ENCODE data around the gene TRPM4. TPM values are rescaled to one million over a fixed set of nuclear protein-coding genes. Genes with fewer than 3 reads are reported as not detected.
"Not testable (repeated sequence)": the region's sequence is repeated elsewhere in the genome, so short reads cannot be mapped to it uniquely, and the experiment has no call there.

The TRPM4 gene
- total RNA-seq, 2 donors from 2014 or later, result 0.25 TPM; not detected in 1

DNA sequence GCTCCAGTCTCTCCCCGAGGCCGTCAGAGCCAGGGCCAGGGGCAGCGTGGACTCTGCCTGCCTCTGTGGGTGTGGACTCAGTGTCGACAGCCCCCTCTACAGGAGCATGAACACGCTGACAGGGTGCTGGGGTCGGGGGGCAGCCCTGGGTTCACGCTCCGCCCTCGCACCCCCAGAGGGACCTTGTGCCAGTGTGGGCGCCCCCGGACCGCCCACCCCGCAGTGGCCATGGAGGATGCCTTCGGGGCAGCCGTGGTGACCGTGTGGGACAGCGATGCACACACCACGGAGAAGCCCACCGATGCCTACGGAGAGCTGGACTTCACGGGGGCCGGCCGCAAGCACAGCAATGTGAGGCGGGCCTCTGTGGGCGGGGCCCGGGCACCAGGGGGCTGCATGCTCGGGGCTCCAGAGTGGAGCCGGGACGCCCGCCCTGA, 8.3 kb downstream of the TRPM4 start:
- H3K9me3 ChIP-seq (ENCODE audit: control insufficient read depth, low read length, poor library complexity, severe bottlenecking), result no peaks in the 10 kb centered on the region
- no peaks in the 10 kb centered on the region for H3K4me1 Mint-ChIP-seq
- ATAC-seq, result no peak
- H3K4me3 Mint-ChIP-seq, result no peak overlapping the region
- DNase-seq, result no peak
- peaks cover 27% of the 10 kb centered on the region for H3K27me3 Mint-ChIP-seq
- H3K36me3 Mint-ChIP-seq (ENCODE audit: low read depth), result peaks cover 1% of the 10 kb centered on the region
- no peak overlapping the region for H3K27ac Mint-ChIP-seq

DNA sequence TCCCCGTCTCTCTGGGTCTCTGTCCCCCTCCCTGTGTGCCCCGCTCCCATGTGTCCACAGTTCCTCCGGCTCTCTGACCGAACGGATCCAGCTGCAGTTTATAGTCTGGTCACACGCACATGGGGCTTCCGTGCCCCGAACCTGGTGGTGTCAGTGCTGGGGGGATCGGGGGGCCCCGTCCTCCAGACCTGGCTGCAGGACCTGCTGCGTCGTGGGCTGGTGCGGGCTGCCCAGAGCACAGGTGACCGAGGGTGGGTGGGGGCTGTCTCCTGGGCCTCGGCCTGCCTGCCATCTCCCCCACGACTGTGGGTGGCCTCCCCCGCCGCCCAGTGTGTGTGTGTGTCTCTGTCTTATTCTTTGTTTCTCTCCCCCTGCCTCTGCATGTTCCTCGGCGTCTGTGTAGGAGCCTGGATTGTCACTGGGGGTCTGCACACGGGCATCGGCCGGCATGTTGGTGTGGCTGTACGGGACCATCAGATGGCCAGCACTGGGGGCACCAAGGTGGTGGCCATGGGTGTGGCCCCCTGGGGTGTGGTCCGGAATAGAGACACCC, 10.3 kb downstream of the TRPM4 start:
- DNase-seq (no peak), ATAC-seq (no peak)
- Mint-ChIP-seq H3K27ac (no peak overlapping the region), H3K27me3 (peaks cover 28% of the 10 kb centered on the region), H3K4me1 (no peaks in the 10 kb centered on the region), H3K36me3 (ENCODE audit: low read depth) (no peaks in the 10 kb centered on the region), H3K4me3 (no peak overlapping the region)
- H3K9me3 ChIP-seq (ENCODE audit: control insufficient read depth, low read length, poor library complexity, severe bottlenecking), result no peaks in the 10 kb centered on the region

- Mint-ChIP-seq H3K27me3 (peaks cover 28% of the 10 kb centered on the region), H3K4me1 (no peaks in the 10 kb centered on the region), H3K36me3 (ENCODE audit: low read depth) (no peaks in the 10 kb centered on the region), H3K27ac (no peak overlapping the region), H3K4me3 (no peak overlapping the region)
- ATAC-seq, result no peak
- no peaks in the 10 kb centered on the region for H3K9me3 ChIP-seq (ENCODE audit: control insufficient read depth, low read length, poor library complexity, severe bottlenecking)
- no peak for DNase-seq
Observed at GRCh38 chr19:49168421-49168820, 10.8 kb downstream of the TRPM4 start.

DNA sequence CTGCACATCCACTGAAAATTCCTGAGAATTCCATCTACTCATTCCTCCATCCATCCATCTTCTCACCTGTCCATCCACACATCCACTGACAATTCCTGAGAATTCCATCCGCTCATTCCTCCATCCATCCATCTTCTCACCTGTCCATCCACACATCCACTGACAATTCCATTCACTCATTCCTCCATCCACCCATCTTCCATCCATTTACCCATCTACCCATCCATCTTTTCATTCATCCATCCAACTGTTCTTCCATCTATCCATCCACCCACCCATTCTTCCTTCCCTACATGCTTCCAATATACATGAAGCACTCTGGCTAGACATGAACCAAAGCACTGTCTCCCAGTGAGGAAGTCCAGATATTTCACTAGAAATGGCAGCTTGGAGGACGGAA, 15.6 kb downstream of the TRPM4 start:
- H3K4me1 Mint-ChIP-seq, result peaks cover 2% of the 10 kb centered on the region
- H3K27ac Mint-ChIP-seq, result no peak overlapping the region
- no peaks in the 10 kb centered on the region for H3K9me3 ChIP-seq (ENCODE audit: control insufficient read depth, low read length, poor library complexity, severe bottlenecking)
- ATAC-seq, result no peak
- H3K36me3 Mint-ChIP-seq (ENCODE audit: low read depth), result no peaks in the 10 kb centered on the region
- H3K4me3 Mint-ChIP-seq, result no peak overlapping the region
- peaks cover 15% of the 10 kb centered on the region for H3K27me3 Mint-ChIP-seq
- no peak for DNase-seq

GRCh38 chr19:49180659-49181058, 23.1 kb downstream of the TRPM4 start:
- no peaks in the 10 kb centered on the region for H3K9me3 ChIP-seq (ENCODE audit: control insufficient read depth, low read length, poor library complexity, severe bottlenecking)
- no peaks in the 10 kb centered on the region for H3K27me3 Mint-ChIP-seq
- H3K4me3 Mint-ChIP-seq, result no peak overlapping the region
- no peak overlapping the region for H3K27ac Mint-ChIP-seq
- DNase-seq (no peak), ATAC-seq (no peak)
- H3K4me1 Mint-ChIP-seq, result peaks cover 2% of the 10 kb centered on the region
- H3K36me3 Mint-ChIP-seq (ENCODE audit: low read depth), result no peaks in the 10 kb centered on the region

- H3K27ac Mint-ChIP-seq; H3K4me1 Mint-ChIP-seq; ATAC-seq; DNase-seq; H3K27me3 Mint-ChIP-seq; H3K36me3 Mint-ChIP-seq (ENCODE audit: low read depth); H3K9me3 ChIP-seq (ENCODE audit: control insufficient read depth, low read length, poor library complexity, severe bottlenecking); H3K4me3 Mint-ChIP-seq: not testable (repeated sequence)
Observed at GRCh38 chr19:49182010-49182847, 24.6 kb downstream of the TRPM4 start.

GRCh38 chr19:49182848-49183375, 25.3 kb downstream of the TRPM4 start:
- Mint-ChIP-seq H3K27me3 (peaks cover 6% of the 10 kb centered on the region), H3K4me3 (no peak overlapping the region), H3K4me1 (no peaks in the 10 kb centered on the region), H3K27ac (no peak overlapping the region), H3K36me3 (ENCODE audit: low read depth) (no peaks in the 10 kb centered on the region)
- ATAC-seq, result no peak
- no peak for DNase-seq
- no peaks in the 10 kb centered on the region for H3K9me3 ChIP-seq (ENCODE audit: control insufficient read depth, low read length, poor library complexity, severe bottlenecking)

- no peaks in the 10 kb centered on the region for H3K9me3 ChIP-seq (ENCODE audit: control insufficient read depth, low read length, poor library complexity, severe bottlenecking)
- Mint-ChIP-seq H3K4me1 (peaks cover 10% of the 10 kb centered on the region), H3K4me3 (no peak overlapping the region), H3K36me3 (ENCODE audit: low read depth) (no peaks in the 10 kb centered on the region), H3K27ac (no peak overlapping the region), H3K27me3 (peaks cover 6% of the 10 kb centered on the region)
- ATAC-seq (no peak), DNase-seq (no peak)
Observed at GRCh38 chr19:49186108-49186507, 28.5 kb downstream of the TRPM4 start.

- peaks cover 6% of the 10 kb centered on the region for H3K27me3 Mint-ChIP-seq
- no peak overlapping the region for H3K27ac Mint-ChIP-seq
- H3K36me3 Mint-ChIP-seq (ENCODE audit: low read depth), result no peaks in the 10 kb centered on the region
- ATAC-seq (no peak), DNase-seq (no peak)
- peaks cover 10% of the 10 kb centered on the region for H3K4me1 Mint-ChIP-seq
- H3K4me3 Mint-ChIP-seq, result no peak overlapping the region
- H3K9me3 ChIP-seq (ENCODE audit: control insufficient read depth, low read length, poor library complexity, severe bottlenecking), result no peaks in the 10 kb centered on the region
Observed at GRCh38 chr19:49188626-49189200, 31.1 kb downstream of the TRPM4 start.

DNA sequence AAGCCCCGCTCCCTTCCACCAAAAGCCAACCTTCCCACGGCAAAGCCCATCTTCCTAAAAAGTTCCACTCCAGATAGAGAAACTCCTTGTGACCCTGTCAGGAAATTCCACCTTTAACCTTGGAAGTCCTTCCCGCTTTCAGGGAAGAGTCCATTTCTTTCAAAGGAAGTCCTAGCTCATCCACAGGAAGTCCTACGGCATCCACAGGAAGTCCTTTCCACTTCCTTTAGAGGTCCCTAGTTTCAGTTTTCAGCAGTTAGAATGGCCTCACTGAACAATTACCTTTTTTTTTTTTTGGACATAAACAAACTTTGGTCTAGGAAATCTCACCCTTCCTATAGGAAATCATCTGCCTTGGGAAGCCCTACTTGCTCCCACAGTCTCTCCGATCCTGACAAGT, 31.7 kb downstream of the TRPM4 start:
- Mint-ChIP-seq H3K27ac (no peak overlapping the region), H3K4me3 (no peak overlapping the region), H3K36me3 (ENCODE audit: low read depth) (no peaks in the 10 kb centered on the region), H3K27me3 (peaks cover 6% of the 10 kb centered on the region), H3K4me1 (peaks cover 13% of the 10 kb centered on the region)
- DNase-seq (no peak), ATAC-seq (no peak)
- no peaks in the 10 kb centered on the region for H3K9me3 ChIP-seq (ENCODE audit: control insufficient read depth, low read length, poor library complexity, severe bottlenecking)

DNA sequence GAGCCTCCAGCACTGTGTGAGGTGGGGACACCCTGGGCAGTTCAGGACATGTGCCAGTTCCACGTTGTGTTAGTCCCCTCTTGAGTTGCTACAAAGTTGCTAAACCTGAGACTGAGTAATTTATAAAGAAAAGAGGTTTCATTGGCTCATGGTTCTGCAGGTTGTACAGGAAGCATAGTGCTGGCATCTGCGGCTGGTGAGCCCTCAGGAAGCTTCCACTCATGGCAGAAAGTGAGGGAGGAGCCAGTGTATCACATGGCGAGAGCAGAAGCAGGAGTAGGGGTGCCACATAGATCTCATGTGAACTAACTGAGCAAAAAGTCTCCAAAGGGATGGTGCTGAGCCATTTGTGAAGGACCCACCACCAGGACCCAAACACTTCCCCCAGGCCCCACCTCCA, 33.2 kb downstream of the TRPM4 start:
- Mint-ChIP-seq H3K27me3 (peaks cover 6% of the 10 kb centered on the region), H3K4me3 (no peak overlapping the region), H3K27ac (no peak overlapping the region), H3K4me1 (peaks cover 13% of the 10 kb centered on the region), H3K36me3 (ENCODE audit: low read depth) (no peaks in the 10 kb centered on the region)
- no peaks in the 10 kb centered on the region for H3K9me3 ChIP-seq (ENCODE audit: control insufficient read depth, low read length, poor library complexity, severe bottlenecking)
- ATAC-seq (no peak), DNase-seq (no peak)

DNA sequence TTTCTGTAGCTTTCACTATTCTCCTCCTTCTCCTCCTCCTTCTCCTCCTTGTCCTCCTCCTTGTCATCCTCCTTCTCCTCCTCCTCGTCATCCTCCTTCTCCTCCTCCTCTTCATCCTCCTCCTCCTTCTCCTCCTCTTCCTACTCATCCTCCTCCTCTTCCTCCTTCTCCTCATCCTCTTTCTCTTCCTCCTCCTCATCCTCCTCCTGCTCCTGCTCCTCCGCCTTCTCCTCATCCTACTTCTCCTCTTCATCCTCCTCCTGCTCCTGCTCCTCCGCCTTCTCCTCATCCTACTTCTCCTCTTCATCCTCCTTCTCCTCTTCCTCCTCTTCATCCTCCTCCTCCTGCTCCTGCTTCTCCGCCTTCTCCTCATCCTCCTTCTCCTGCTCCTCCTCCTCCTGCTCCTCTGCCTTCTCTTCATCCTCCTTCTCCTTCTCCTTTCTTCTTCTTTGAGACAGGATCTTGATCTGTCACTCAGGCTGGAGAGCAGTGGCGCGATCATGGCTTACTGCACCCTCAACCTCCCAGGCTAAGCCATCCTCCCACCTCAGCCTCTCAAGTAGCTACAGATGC, 36.3 kb downstream of the TRPM4 start:
- no peaks in the 10 kb centered on the region for H3K9me3 ChIP-seq (ENCODE audit: control insufficient read depth, low read length, poor library complexity, severe bottlenecking)
- DNase-seq (no peak), ATAC-seq (no peak)
- peaks cover 1% of the 10 kb centered on the region for H3K27me3 Mint-ChIP-seq
- H3K4me1 Mint-ChIP-seq, result peaks cover 13% of the 10 kb centered on the region
- H3K4me3 Mint-ChIP-seq, result no peak overlapping the region
- no peaks in the 10 kb centered on the region for H3K36me3 Mint-ChIP-seq (ENCODE audit: low read depth)
- H3K27ac Mint-ChIP-seq, result no peak overlapping the region

GRCh38 chr19:49194408-49194807, 36.8 kb downstream of the TRPM4 start:
- no peak for DNase-seq
- peaks cover 6% of the 10 kb centered on the region for H3K27me3 Mint-ChIP-seq
- no peaks in the 10 kb centered on the region for H3K36me3 Mint-ChIP-seq (ENCODE audit: low read depth)
- H3K9me3 ChIP-seq (ENCODE audit: control insufficient read depth, low read length, poor library complexity, severe bottlenecking), result no peaks in the 10 kb centered on the region
- no peak for ATAC-seq
- H3K27ac Mint-ChIP-seq, result no peak overlapping the region
- peaks cover 12% of the 10 kb centered on the region for H3K4me1 Mint-ChIP-seq
- H3K4me3 Mint-ChIP-seq, result no peak overlapping the region
